HG02610 (cell line): Measurements from ENCODE around the gene GFRA1.

Experiments used
- ATAC-seq: cut with Tn5 transposase; IDR thresholded peaks from one replicate; pipeline ENCODE4 v1.9.1; 2021; ENCODE audit warnings: mild to moderate bottlenecking, moderate library complexity; ENCODE audit not compliant: unreplicated experiment

The GFRA1 gene

GRCh38 chr10:116134322-116134721 is 138.7 kb downstream of the GFRA1 start:
- no peak for ATAC-seq

- ATAC-seq = no peak
Measured at GRCh38 chr10:116133634-116134033, 139.4 kb downstream of the GFRA1 start.

GRCh38 chr10:116132780-116133399 is 140.1 kb downstream of the GFRA1 start:
- no peak for ATAC-seq

- no peak for ATAC-seq
Measured at GRCh38 chr10:116130006-116130405, 143.0 kb downstream of the GFRA1 start.

GRCh38 chr10:116126954-116127695 is 145.9 kb downstream of the GFRA1 start:
- ATAC-seq = no peak

- ATAC-seq = no peak
Measured at GRCh38 chr10:116126239-116126638, 146.8 kb downstream of the GFRA1 start.

GRCh38 chr10:116125180-116125579 is 147.8 kb downstream of the GFRA1 start:
- no peak for ATAC-seq

GRCh38 chr10:116124777-116125176 is 148.2 kb downstream of the GFRA1 start:
- ATAC-seq = no peak

- ATAC-seq = no peak
Measured at GRCh38 chr10:116122664-116123063, 150.3 kb downstream of the GFRA1 start.

- no peak for ATAC-seq
Measured at GRCh38 chr10:116121640-116122525, 151.1 kb downstream of the GFRA1 start.

GRCh38 chr10:116120688-116121455 is 152.1 kb downstream of the GFRA1 start:
- ATAC-seq = no peak

GRCh38 chr10:116118847-116119246 is 154.2 kb downstream of the GFRA1 start:
- no peak for ATAC-seq

- ATAC-seq = no peak
Measured at GRCh38 chr10:116115797-116116196, 157.2 kb downstream of the GFRA1 start.

- no peak for ATAC-seq
Measured at GRCh38 chr10:116115036-116115641, 157.9 kb downstream of the GFRA1 start.

- ATAC-seq = no peak
Measured at GRCh38 chr10:116113721-116114501, 159.1 kb downstream of the GFRA1 start.

- no peak for ATAC-seq
Measured at GRCh38 chr10:116112232-116113231, 160.5 kb downstream of the GFRA1 start.

- ATAC-seq = no peak
Measured at GRCh38 chr10:116111483-116112095, 161.4 kb downstream of the GFRA1 start.

- no peak for ATAC-seq
Measured at GRCh38 chr10:116110736-116111135, 162.3 kb downstream of the GFRA1 start.
